Measurements from ENCODE around the gene KIAA1217. TPM values are rescaled to one million over a fixed set of nuclear protein-coding genes. Genes with fewer than 3 reads are reported as not detected.

The KIAA1217 gene
- total and polyA plus RNA-seq, 9 of the 15 experiments (the other 6 are each of a cell fraction or from before 2014, with no cell fraction given): 0.04 TPM; not detected in 8

DNA sequence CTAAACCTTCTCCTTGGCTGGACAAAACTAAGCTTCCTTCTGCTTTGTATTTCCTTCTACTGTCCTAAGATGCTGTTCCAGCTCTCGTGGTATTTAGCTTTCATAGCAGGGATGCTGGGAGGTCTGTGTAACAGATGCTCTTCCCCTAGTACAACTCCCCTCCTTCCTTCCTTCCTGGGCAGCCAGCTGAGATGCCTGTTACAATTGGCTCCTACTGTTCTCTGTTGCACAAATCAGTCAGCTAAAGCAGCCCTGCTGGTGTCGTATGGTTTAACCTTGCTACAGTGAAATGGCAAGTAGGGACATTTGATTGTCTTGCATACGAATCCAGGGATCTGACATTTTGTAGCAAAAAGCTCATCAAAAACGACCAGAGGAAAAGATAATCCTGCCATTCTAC lies 371.0 kb downstream of the KIAA1217 start (continued):
- TF ChIP-seq, protein P1, sequence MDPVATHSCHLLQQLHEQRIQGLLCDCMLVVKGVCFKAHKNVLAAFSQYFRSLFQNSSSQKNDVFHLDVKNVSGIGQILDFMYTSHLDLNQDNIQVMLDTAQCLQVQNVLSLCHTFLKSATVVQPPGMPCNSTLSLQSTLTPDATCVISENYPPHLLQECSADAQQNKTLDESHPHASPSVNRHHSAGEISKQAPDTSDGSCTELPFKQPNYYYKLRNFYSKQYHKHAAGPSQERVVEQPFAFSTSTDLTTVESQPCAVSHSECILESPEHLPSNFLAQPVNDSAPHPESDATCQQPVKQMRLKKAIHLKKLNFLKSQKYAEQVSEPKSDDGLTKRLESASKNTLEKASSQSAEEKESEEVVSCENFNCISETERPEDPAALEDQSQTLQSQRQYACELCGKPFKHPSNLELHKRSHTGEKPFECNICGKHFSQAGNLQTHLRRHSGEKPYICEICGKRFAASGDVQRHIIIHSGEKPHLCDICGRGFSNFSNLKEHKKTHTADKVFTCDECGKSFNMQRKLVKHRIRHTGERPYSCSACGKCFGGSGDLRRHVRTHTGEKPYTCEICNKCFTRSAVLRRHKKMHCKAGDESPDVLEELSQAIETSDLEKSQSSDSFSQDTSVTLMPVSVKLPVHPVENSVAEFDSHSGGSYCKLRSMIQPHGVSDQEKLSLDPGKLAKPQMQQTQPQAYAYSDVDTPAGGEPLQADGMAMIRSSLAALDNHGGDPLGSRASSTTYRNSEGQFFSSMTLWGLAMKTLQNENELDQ (CRISPR knock-in tag; IDR thresholded peaks at IDR 0.05; ENCODE audit: borderline replicate concordance): no peak
- no peak for TF ChIP-seq ELF4 (CRISPR knock-in tag; IDR thresholded peaks at IDR 0.05)
- no peak for TF ChIP-seq TFAM (CRISPR knock-in tag; conservative IDR thresholded peaks at IDR 0.05)
- TF ChIP-seq, protein P2, sequence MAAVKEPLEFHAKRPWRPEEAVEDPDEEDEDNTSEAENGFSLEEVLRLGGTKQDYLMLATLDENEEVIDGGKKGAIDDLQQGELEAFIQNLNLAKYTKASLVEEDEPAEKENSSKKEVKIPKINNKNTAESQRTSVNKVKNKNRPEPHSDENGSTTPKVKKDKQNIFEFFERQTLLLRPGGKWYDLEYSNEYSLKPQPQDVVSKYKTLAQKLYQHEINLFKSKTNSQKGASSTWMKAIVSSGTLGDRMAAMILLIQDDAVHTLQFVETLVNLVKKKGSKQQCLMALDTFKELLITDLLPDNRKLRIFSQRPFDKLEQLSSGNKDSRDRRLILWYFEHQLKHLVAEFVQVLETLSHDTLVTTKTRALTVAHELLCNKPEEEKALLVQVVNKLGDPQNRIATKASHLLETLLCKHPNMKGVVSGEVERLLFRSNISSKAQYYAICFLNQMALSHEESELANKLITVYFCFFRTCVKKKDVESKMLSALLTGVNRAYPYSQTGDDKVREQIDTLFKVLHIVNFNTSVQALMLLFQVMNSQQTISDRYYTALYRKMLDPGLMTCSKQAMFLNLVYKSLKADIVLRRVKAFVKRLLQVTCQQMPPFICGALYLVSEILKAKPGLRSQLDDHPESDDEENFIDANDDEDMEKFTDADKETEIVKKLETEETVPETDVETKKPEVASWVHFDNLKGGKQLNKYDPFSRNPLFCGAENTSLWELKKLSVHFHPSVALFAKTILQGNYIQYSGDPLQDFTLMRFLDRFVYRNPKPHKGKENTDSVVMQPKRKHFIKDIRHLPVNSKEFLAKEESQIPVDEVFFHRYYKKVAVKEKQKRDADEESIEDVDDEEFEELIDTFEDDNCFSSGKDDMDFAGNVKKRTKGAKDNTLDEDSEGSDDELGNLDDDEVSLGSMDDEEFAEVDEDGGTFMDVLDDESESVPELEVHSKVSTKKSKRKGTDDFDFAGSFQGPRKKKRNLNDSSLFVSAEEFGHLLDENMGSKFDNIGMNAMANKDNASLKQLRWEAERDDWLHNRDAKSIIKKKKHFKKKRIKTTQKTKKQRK (IDR thresholded peaks at IDR 0.05; ENCODE audit: borderline replicate concordance, low read depth, low read length): no peak
- TF ChIP-seq ASH1L (IDR thresholded peaks at IDR 0.05; ENCODE audit: borderline replicate concordance, low read depth, partially characterized antibody): no peak
- TF ChIP-seq, protein P3, sequence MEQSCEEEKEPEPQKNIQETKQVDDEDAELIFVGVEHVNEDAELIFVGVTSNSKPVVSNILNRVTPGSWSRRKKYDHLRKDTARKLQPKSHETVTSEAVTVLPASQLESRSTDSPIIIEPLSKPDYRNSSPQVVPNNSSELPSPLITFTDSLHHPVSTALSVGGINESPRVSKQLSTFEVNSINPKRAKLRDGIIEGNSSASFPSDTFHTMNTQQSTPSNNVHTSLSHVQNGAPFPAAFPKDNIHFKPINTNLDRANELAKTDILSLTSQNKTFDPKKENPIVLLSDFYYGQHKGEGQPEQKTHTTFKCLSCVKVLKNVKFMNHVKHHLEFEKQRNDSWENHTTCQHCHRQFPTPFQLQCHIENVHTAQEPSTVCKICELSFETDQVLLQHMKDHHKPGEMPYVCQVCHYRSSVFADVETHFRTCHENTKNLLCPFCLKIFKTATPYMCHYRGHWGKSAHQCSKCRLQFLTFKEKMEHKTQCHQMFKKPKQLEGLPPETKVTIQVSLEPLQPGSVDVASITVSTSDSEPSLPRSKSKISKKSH (CRISPR knock-in tag; IDR thresholded peaks at IDR 0.05): no peak
